IPS-15b (cell line): ENCODE data around the gene GDF15.

ENCODE experiments used
- H3K27me3 ChIP-seq: one replicate; pipeline ENCODE4 v1.6.1; 2013; ENCODE audit warnings: low read length; ENCODE audit not compliant: control insufficient read depth, insufficient read depth
- H3K36me3 ChIP-seq: one replicate; pipeline ENCODE4 v1.6.1; 2013; ENCODE audit warnings: low read length; ENCODE audit not compliant: control insufficient read depth, insufficient read depth
- H3K4me1 ChIP-seq: one replicate; pipeline ENCODE4 v1.6.1; 2013; ENCODE audit warnings: mild to moderate bottlenecking, low read length; ENCODE audit not compliant: control insufficient read depth, insufficient read depth
- H3K4me3 ChIP-seq: one replicate; pipeline ENCODE4 v1.5.1; 2013; ENCODE audit warnings: low read depth, low read length
- H3K9ac ChIP-seq: one replicate; pipeline ENCODE4 v1.6.1; 2013; ENCODE audit warnings: low read depth, mild to moderate bottlenecking, low read length
- H3K9me3 ChIP-seq: one replicate; pipeline ENCODE4 v1.6.1; 2013; ENCODE audit warnings: mild to moderate bottlenecking, low read length; ENCODE audit not compliant: control insufficient read depth, insufficient read depth

GDF15 gene

GRCh38 chr19:18424122-18424889, 38.3 kb downstream of the GDF15 start:
- Histone ChIP-seq H3K9me3 (no peaks in the 10 kb centered on the region), H3K4me1 (peaks cover 3% of the 10 kb centered on the region), H3K4me3 (no peak overlapping the region), H3K27me3 (peaks cover 3% of the 10 kb centered on the region), H3K9ac (no peak overlapping the region), H3K36me3 (no peaks in the 10 kb centered on the region)

- H3K4me1 ChIP-seq: peaks cover 3% of the 10 kb centered on the region
- no peak overlapping the region for H3K4me3 ChIP-seq
- H3K9me3 ChIP-seq: no peaks in the 10 kb centered on the region
- H3K27me3 ChIP-seq: peaks cover 3% of the 10 kb centered on the region
- no peak overlapping the region for H3K9ac ChIP-seq
- no peaks in the 10 kb centered on the region for H3K36me3 ChIP-seq
Observed at GRCh38 chr19:18424890-18425514, 39.0 kb downstream of the GDF15 start.

DNA sequence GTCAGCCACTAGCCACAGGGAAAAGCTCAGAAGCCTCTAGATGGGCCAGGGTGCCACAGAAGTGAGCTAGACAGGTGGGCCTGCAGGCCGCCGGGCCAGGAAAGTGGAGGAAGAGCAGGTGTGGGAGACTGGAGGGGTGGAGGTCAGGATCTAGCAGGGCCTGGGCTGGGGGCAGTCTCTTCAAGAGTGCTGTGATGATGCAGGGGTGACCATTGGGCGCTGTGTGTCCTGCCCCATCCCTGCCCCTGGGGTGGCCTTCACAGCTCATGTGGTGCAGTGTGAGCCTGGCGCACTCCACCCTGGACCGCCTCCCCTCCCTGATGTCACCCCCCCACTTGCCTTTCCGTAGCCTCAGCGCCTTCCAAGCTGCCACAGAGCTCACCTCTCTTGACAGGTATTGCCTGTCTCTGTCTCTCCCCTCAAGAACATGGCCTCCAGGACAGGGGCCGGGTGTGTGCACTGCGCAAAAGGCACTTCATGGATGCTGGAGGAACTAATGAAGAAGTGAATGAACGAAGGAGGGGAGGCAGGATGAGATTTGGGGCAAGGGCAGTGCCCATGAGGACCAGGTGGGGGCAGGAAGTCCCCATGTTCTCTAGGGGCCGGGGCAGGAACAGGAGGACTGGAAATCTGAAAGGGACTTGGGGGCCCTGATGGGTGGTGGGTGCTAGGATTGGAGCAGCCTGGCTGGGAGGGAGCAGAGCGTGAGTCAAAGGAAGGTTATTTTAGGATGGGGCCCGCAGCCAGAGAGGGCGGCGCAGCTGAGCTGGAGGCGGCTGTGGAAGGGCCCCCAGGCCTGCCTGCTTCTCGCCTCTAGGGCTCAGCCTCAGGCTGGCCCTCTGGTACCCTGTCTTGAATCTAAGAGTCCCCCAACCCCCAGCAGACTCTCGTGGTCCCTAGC, 39.8 kb downstream of the GDF15 start:
- Histone ChIP-seq H3K4me3 (no peak overlapping the region), H3K9me3 (no peaks in the 10 kb centered on the region), H3K4me1 (peaks cover 3% of the 10 kb centered on the region), H3K9ac (no peak overlapping the region), H3K27me3 (no peaks in the 10 kb centered on the region), H3K36me3 (no peaks in the 10 kb centered on the region)

DNA sequence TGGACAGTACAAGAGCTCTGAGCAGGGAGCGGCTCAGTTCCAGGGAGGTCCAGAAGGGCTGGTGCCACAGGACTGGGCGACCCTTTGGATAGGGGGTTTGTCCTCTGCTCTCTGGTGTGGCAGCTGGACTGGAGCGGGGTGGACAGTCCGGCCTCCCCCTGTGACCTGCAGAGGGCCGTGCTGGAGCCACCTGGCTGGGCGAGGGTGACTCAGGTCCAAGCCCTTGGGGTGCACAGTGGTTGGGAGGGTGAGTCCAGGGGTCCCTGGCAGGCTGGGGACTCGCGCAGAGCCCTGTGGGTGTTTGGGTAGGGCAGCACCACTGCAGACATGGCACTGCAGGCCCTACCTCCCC, 40.4 kb downstream of the GDF15 start:
- no peak overlapping the region for H3K9ac ChIP-seq
- H3K4me1 ChIP-seq: peaks cover 3% of the 10 kb centered on the region
- no peaks in the 10 kb centered on the region for H3K27me3 ChIP-seq
- no peaks in the 10 kb centered on the region for H3K36me3 ChIP-seq
- no peaks in the 10 kb centered on the region for H3K9me3 ChIP-seq
- no peak overlapping the region for H3K4me3 ChIP-seq

DNA sequence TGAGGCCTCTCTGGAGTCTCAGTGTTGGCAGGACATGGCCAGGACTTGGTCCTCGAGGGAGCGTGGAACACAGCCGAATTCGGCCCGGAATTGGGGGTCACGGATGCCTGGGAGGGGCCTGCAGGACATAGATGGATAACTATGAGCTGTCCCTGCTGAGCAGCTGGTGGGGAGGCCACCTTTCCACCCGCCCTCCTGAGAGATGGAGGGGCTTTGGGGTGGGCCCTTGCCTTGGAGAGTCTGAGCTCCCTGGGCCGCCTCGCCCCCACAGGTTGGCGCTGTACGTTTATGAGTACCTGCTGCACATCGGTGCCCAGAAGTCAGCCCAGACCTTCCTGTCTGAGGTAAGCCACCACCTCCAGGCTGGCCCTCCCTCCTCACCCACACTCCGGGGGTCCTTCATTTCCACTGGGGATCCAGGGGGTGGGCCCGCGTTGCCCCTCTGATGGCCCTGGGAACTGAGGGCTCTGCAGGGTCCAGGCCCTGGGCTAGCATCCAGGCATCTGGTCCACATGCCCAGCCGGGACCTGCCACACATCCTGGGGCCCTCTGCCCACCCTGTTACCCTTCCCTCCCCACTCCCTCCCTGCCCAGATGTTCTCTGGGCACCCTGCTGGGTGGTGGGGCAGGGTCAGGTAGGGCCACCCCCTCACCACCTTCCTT, 41.3 kb downstream of the GDF15 start:
- Histone ChIP-seq H3K36me3 (no peaks in the 10 kb centered on the region), H3K4me3 (no peak overlapping the region), H3K27me3 (no peaks in the 10 kb centered on the region), H3K9ac (no peak overlapping the region), H3K9me3 (no peaks in the 10 kb centered on the region), H3K4me1 (peaks cover 4% of the 10 kb centered on the region)

GRCh38 chr19:18427743-18428113, 41.8 kb downstream of the GDF15 start:
- Histone ChIP-seq H3K27me3 (no peaks in the 10 kb centered on the region), H3K4me1 (peaks cover 6% of the 10 kb centered on the region), H3K4me3 (no peak overlapping the region), H3K36me3 (no peaks in the 10 kb centered on the region), H3K9me3 (no peaks in the 10 kb centered on the region), H3K9ac (no peak overlapping the region)

DNA sequence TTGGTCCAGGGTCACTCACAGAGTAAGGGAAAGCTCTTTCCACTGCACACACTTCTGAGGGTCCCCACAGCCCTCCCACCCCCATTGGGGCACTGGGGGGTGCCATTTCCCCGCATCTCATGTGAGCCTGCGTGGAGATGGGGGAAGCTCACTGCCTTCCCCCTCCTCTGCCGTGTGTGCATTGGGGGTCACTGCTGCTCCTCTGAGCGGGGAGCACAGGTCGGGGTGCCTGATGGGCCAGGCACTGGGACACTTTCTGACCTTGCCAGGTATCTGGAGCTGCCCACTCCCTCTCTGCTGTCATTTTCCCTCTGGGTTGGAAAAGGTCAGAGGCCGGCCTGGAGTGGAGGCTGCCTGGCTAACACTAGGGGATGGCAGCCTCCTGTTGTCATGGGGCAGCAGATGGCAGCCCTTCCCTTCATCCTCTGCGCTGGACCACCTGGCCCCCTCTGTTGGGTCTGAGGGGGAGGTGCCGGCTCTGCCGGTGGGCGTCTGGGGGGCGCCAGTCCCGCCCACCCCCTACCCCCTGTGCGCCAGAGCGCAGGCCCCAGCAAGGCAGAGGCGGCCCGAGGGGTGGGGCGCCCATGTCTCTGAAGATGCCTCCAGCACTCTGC, 42.3 kb downstream of the GDF15 start:
- Histone ChIP-seq H3K27me3 (no peaks in the 10 kb centered on the region), H3K4me1 (peaks cover 7% of the 10 kb centered on the region), H3K9me3 (no peaks in the 10 kb centered on the region), H3K9ac (no peak overlapping the region), H3K4me3 (peak overlapping the region; percentile 60), H3K36me3 (no peaks in the 10 kb centered on the region)

- peaks cover 4% of the 10 kb centered on the region for H3K4me1 ChIP-seq
- no peaks in the 10 kb centered on the region for H3K36me3 ChIP-seq
- no peak overlapping the region for H3K9ac ChIP-seq
- H3K27me3 ChIP-seq: no peaks in the 10 kb centered on the region
- H3K9me3 ChIP-seq: no peaks in the 10 kb centered on the region
- peak overlapping the region; percentile 60 for H3K4me3 ChIP-seq
Observed at GRCh38 chr19:18428787-18429674, 43.1 kb downstream of the GDF15 start.

GRCh38 chr19:18429717-18430416, 43.9 kb downstream of the GDF15 start:
- H3K4me1 ChIP-seq: peaks cover 4% of the 10 kb centered on the region
- H3K27me3 ChIP-seq: no peaks in the 10 kb centered on the region
- H3K4me3 ChIP-seq: peak overlapping the region; percentile 37
- H3K9ac ChIP-seq: peak overlapping the region; percentile 16
- H3K36me3 ChIP-seq: peaks cover 4% of the 10 kb centered on the region
- H3K9me3 ChIP-seq: no peaks in the 10 kb centered on the region

- H3K4me3 ChIP-seq: no peak overlapping the region
- peaks cover 11% of the 10 kb centered on the region for H3K36me3 ChIP-seq
- no peak overlapping the region for H3K9ac ChIP-seq
- no peaks in the 10 kb centered on the region for H3K9me3 ChIP-seq
- peaks cover 4% of the 10 kb centered on the region for H3K4me1 ChIP-seq
- no peaks in the 10 kb centered on the region for H3K27me3 ChIP-seq
Observed at GRCh38 chr19:18430417-18431144, 44.6 kb downstream of the GDF15 start.
